Natural killer cell (primary cell): ENCODE data around the gene THEM5. TPM values are rescaled to one million over a fixed set of nuclear protein-coding genes. Genes with fewer than 3 reads are reported as not detected.

Source experiments
- ATAC-seq, 3 donors: fragments of 150-1000 bp in 2 of 3; fragments of 200-7000 bp in 1 of 3; cut with Tn5 transposase; 1 replicate in 1 of 3; 2 replicates in 2 of 3; pipeline ENCODE4 v1.10.0; 2021; ENCODE audit warnings: mild to moderate bottlenecking in 2 of 3, moderate library complexity in 2 of 3
- DNase-seq, 2 donors: peaks; one replicate each; pipeline versions ENCODE4 v3.0.0 to v3.0.0-alpha.2; 2013 to 2021; ENCODE audit warnings: mixed read lengths in 1 of 2
- H3K27ac ChIP-seq: one replicate; pipeline ENCODE4 v1.5.1; 2013; ENCODE audit warnings: mild to moderate bottlenecking, low read length
- H3K27me3 ChIP-seq: one replicate; pipeline ENCODE4 v1.6.1; 2013; ENCODE audit warnings: low read length; ENCODE audit not compliant: control insufficient read depth, insufficient read depth
- H3K36me3 ChIP-seq: one replicate; pipeline ENCODE4 v1.6.1; 2013; ENCODE audit warnings: low read length; ENCODE audit not compliant: control insufficient read depth, insufficient read depth
- H3K4me1 ChIP-seq: one replicate; pipeline ENCODE4 v1.6.1; 2013; ENCODE audit warnings: low read length; ENCODE audit not compliant: control insufficient read depth, insufficient read depth
- H3K4me3 ChIP-seq: one replicate; pipeline ENCODE4 v1.5.1; 2013; ENCODE audit warnings: low read length
- H3K9me3 ChIP-seq: one replicate; pipeline ENCODE4 v1.6.1; 2013; ENCODE audit warnings: low read length; ENCODE audit not compliant: control insufficient read depth, insufficient read depth
- H3K27ac Mint-ChIP-seq, 2 donors: one replicate each; pipeline ENCODE4 v1.8.0; 2022; ENCODE audit warnings: mild to moderate bottlenecking in 2 of 2, mixed read lengths in 2 of 2, moderate library complexity in 1 of 2
- H3K27me3 Mint-ChIP-seq, 2 donors: one replicate each; pipeline ENCODE4 v1.8.0; 2022; ENCODE audit warnings: low read depth in 2 of 2, mixed read lengths in 2 of 2
- H3K36me3 Mint-ChIP-seq: one replicate; pipeline ENCODE4 v1.8.0; 2022; ENCODE audit warnings: mixed read lengths
- H3K4me1 Mint-ChIP-seq, 2 donors: one replicate each; pipeline ENCODE4 v1.8.0; 2022; ENCODE audit warnings: mixed read lengths in 2 of 2
- H3K4me3 Mint-ChIP-seq: one replicate; pipeline ENCODE4 v1.8.0; 2022; ENCODE audit warnings: mild to moderate bottlenecking, moderate library complexity, mixed read lengths
- H3K9me3 Mint-ChIP-seq, 2 donors: one replicate each; pipeline ENCODE4 v1.8.0; 2022; ENCODE audit warnings: mixed read lengths in 2 of 2
- WGBS: methylation state at CpG from one replicate; pipeline ENCODE4 v1.1.7; 2013; ENCODE audit warnings: missing lambda C conversion rate; ENCODE audit not compliant: insufficient coverage; 5-methylcytosine and 5-hydroxymethylcytosine counted together
- intact Hi-C: fragments of 100-400 bp; cut with micrococcal nuclease; formaldehyde crosslinking; loops from one replicate; pipeline ENCODE4 v1.14.2; 2022
- total RNA-seq, 4 donors: library from RNA; stranded (reverse); fragments of 120-200 nt in 1 of 4; gene quantifications; one replicate each; pipeline versions ENCODE4 v1.2.3 to v1.2.4, GENCODE V29; 2013 to 2022
- TF ChIP-seq, protein P1 (sequence below): fragments of 200-600 bp; IDR thresholded peaks from one replicate; pipeline ENCODE4 v1.8.0; 2022; ENCODE audit warnings: antibody characterized with exemption

The THEM5 gene
- total RNA-seq, 3 donors from 2014 or later (not counting 1 experiment from before 2014, with no cell fraction given) = 0.52 TPM; not detected in 2

DNA sequence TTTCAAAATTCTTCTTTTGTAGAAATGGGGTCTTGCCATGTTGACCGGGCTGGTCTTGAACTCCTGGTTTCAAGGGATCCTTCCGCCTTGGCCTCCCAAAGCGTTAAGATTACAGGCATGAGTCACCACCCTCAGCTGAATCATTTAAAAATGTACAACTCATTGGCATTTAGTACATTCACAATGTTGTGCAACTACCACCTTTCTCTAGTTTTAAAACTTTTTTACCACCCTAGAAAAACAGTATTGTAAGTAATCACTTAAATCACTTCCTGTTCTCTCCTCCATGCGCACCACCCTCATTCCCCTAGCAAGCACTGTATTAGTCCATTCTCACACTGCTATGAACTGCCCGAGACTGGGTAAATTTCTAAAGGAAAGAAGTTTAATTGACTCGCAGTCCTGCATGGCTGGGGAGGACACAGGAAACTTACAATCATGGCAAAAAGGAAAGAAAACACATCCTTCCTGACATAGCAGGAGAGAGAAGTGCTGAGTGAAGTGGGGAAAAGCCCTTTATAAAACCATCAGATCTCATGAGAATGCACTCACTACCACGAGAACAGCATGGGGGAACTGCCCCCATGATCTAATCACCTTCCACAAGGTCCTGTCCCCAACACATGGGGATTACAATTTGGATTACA is 14.4 kb upstream of the THEM5 start:
- no peak overlapping the region for H3K4me3 Mint-ChIP-seq
- H3K36me3 ChIP-seq = no peaks in the 10 kb centered on the region
- TF ChIP-seq, protein P1, sequence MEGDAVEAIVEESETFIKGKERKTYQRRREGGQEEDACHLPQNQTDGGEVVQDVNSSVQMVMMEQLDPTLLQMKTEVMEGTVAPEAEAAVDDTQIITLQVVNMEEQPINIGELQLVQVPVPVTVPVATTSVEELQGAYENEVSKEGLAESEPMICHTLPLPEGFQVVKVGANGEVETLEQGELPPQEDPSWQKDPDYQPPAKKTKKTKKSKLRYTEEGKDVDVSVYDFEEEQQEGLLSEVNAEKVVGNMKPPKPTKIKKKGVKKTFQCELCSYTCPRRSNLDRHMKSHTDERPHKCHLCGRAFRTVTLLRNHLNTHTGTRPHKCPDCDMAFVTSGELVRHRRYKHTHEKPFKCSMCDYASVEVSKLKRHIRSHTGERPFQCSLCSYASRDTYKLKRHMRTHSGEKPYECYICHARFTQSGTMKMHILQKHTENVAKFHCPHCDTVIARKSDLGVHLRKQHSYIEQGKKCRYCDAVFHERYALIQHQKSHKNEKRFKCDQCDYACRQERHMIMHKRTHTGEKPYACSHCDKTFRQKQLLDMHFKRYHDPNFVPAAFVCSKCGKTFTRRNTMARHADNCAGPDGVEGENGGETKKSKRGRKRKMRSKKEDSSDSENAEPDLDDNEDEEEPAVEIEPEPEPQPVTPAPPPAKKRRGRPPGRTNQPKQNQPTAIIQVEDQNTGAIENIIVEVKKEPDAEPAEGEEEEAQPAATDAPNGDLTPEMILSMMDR = no peak
- no peaks in the 10 kb centered on the region for H3K4me1 Mint-ChIP-seq
- ATAC-seq (no peak), DNase-seq (no peak)
- no peaks in the 10 kb centered on the region for H3K9me3 Mint-ChIP-seq
- no peak overlapping the region for H3K4me3 ChIP-seq
- H3K27me3 ChIP-seq = no peaks in the 10 kb centered on the region
- intact Hi-C loops = no loop called here
- H3K27ac Mint-ChIP-seq = no peak overlapping the region
- WGBS = 79% methylated on average over 5 of the region's 7 CpGs
- no peaks in the 10 kb centered on the region for H3K36me3 Mint-ChIP-seq
- no peaks in the 10 kb centered on the region for H3K9me3 ChIP-seq
- no peak overlapping the region for H3K27ac ChIP-seq
- H3K27me3 Mint-ChIP-seq = peaks cover 0 to 15% of the 10 kb centered on the region in 2 donors
- no peaks in the 10 kb centered on the region for H3K4me1 ChIP-seq

DNA sequence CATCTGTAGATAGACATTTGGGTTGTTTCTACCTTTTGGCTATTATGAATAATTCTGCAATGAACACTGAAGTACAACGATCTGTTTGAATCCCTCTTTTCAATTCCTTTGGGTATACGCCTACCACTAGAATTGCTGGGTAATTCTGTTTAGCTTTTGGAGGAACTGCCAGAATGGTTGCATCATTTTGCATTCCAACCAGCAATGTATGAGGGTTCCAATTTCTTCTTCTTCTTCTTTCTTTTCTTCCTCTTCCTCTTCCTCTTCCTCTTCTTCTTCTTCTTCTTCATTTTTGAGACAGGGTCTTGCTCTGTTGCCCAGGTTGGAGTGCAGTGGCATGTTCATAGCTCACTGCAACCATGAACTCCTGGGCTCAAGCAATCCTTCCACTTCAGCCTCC is 13.8 kb upstream of the THEM5 start:
- Histone ChIP-seq H3K27me3 (no peaks in the 10 kb centered on the region), H3K4me1 (no peaks in the 10 kb centered on the region), H3K9me3 (no peaks in the 10 kb centered on the region), H3K36me3 (no peaks in the 10 kb centered on the region), H3K4me3 (no peak overlapping the region), H3K27ac (no peak overlapping the region)
- H3K4me3 Mint-ChIP-seq = no peak overlapping the region
- intact Hi-C loops = no loop called here
- 100% methylated on average over 1 of the region's 2 CpGs for WGBS
- peaks cover 0 to 18% of the 10 kb centered on the region in 2 donors for H3K27me3 Mint-ChIP-seq
- H3K27ac Mint-ChIP-seq = no peak overlapping the region
- TF ChIP-seq, protein P1 = no peak
- no peak for ATAC-seq
- DNase-seq = no peak
- no peaks in the 10 kb centered on the region for H3K36me3 Mint-ChIP-seq
- no peaks in the 10 kb centered on the region for H3K4me1 Mint-ChIP-seq
- H3K9me3 Mint-ChIP-seq = no peaks in the 10 kb centered on the region

GRCh38 chr1:151864411-151864810 is 10.9 kb upstream of the THEM5 start:
- TF ChIP-seq, protein P1 = no peak
- 42% methylated on average over 2 of the region's 2 CpGs for WGBS
- ATAC-seq = no peak

DNA sequence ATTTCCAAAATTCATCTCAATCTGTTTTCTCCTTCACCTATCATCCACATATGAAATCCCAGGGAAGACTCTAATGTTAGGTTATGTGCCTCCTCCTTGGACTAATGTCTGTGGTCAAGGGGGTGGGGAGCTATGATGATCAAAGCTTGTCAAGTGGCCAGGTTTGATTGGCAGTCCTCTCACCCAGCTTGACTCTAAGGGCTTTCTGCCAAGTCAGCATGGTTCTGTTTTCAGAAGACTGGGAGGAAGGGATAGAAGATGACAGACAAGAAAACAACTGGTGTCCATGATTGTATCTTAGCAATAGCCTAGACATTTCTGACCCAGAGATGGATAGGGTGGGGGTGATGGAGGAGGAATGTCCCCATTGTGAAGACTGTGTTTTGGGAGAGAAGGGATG is 9.1 kb upstream of the THEM5 start:
- no peaks in the 10 kb centered on the region for H3K27me3 ChIP-seq
- H3K27ac ChIP-seq = no peak overlapping the region
- Mint-ChIP-seq H3K27ac (no peak overlapping the region), H3K36me3 (no peaks in the 10 kb centered on the region), H3K4me3 (no peak overlapping the region), H3K4me1 (no peaks in the 10 kb centered on the region), H3K27me3 (peaks cover 0 to 15% of the 10 kb centered on the region in 2 donors), H3K9me3 (no peaks in the 10 kb centered on the region)
- H3K4me3 ChIP-seq = no peak overlapping the region
- DNase-seq (no peak), ATAC-seq (no peak)
- TF ChIP-seq, protein P1 = no peak
- intact Hi-C loops = no loop called here
- H3K4me1 ChIP-seq = no peaks in the 10 kb centered on the region
- no peaks in the 10 kb centered on the region for H3K9me3 ChIP-seq
- no peaks in the 10 kb centered on the region for H3K36me3 ChIP-seq

More at GRCh38 chr1:151864411-151864810, 10.9 kb upstream of the THEM5 start:
- intact Hi-C loops = no loop called here
- Mint-ChIP-seq H3K27me3 (peaks cover 0 to 21% of the 10 kb centered on the region in 2 donors), H3K27ac (no peak overlapping the region), H3K4me1 (no peaks in the 10 kb centered on the region), H3K36me3 (no peaks in the 10 kb centered on the region), H3K4me3 (no peak overlapping the region), H3K9me3 (no peaks in the 10 kb centered on the region)
- no peak overlapping the region for H3K27ac ChIP-seq
- no peaks in the 10 kb centered on the region for H3K4me1 ChIP-seq
- no peak overlapping the region for H3K4me3 ChIP-seq
- H3K9me3 ChIP-seq = no peaks in the 10 kb centered on the region
- DNase-seq = no peak
- H3K27me3 ChIP-seq = no peaks in the 10 kb centered on the region
- no peaks in the 10 kb centered on the region for H3K36me3 ChIP-seq
